Activated CD4-positive, CD25-positive, alpha-beta regulatory T cell (primary cell): ENCODE measurements around the gene ASS1.

Source experiments
- DNase-seq, 4 experiments: peaks; one replicate each; lab custom pipeline; 2025; lab: John Stamatoyannopoulos, UW

ASS1 gene

DNA sequence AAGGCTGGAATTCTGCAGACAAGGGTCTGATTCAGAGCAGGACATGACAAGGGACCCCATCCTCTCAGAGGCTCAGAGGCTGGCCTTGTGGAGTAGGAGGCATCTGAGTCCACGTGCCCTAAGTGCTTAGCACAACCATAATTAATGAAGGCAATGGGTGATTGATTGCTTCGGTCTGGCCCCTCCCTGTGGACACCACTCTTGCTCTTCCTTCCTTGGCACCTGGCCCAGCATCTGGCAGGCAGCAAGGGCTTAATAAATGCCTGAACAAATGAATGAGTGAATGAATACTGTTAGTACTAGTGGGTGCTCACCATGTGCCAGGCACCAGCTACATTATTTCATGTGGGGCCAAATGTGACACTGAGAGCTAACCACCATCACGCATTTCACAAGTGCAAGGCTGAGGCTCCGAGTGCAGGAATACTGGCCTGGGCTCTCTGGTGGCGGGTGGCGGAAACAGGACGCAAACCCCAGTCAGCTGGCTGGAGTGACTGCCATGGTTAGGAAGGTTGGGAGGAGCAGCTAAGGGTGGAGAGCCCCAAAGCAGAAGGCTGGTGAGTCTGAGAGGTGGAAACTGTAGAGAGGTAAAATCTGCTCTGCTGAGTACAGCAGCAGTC, 53.6 kb downstream of the ASS1 start:
- no peak for DNase-seq

DNA sequence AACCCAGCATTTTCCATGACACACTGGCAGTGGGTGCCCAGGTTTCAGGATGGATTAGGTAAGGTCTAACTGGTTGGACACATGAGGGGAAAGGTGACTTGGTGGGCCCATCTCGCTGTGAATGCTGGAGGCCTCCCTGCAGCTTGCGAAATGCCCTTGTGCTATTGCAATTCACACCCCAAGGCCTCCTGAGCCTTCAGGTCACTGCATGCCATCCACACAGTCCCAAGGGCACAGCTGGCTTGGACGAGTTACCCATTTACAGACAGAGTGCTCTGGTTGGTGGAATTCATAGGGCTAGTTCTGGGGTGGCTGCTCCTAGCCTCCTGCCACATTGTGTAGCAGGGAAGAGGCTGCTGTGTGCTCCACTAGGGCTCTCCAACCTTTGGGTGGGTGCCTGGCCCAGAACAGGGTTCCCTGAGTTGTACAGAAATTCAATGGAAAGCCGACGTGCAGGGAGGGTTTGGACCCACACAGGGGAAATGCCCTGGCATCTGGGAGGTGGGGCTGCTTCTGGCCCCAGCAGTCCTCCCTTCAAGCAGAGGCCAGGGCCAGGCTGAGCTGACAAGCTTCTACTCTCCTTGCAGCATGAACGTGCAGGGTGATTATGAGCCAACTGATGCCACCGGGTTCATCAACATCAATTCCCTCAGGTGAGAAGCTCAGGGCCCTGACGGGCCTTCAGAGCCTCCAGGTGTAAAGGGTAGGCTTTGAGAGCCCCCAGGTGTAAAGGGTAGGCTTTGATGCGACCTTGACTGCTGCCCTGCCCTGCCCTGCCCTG, 54.3 kb downstream of the ASS1 start:
- no peak for DNase-seq

GRCh38 chr9:130499804-130500263, 55.1 kb downstream of the ASS1 start:
- DNase-seq = no peak

DNA sequence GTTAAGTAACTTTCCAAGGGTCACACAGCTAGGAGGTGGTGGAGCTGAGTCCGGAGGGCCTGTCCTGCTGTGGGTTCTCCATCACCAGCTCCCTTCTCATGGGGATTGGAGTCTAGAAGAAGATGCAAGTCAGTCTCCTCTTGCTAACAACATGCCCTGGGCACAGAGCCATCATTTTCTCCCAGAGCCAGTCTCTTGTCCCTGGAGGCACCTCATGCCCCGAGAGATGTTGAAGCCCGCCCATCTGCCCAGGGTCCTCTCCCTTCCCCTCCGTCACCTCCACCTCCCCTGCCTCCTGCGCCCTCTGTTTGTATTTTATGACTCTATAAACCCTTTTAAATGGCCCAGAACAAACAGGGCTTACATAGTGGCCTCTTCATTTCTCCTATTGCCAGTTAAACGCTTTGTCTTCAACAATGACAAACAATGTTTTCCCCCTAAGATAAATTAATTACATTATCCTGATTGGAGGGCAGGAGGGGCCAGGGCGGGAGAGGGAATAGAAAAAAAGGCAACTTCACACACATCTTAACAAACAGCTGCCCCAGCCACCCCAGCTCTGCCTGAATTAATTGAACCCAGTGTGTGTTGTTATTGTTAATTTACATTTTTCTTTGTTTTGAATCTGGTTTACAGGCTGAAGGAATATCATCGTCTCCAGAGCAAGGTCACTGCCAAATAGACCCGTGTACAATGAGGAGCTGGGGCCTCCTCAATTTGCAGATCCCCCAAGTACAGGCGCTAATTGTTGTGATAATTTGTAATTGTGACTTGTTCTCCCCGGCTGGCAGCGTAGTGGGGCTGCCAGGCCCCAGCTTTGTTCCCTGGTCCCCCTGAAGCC, 55.8 kb downstream of the ASS1 start:
- DNase-seq = no peak

- no peak for DNase-seq
These were observed 56.9 kb downstream of the ASS1 start for GRCh38 chr9:130501639-130502038.

DNA sequence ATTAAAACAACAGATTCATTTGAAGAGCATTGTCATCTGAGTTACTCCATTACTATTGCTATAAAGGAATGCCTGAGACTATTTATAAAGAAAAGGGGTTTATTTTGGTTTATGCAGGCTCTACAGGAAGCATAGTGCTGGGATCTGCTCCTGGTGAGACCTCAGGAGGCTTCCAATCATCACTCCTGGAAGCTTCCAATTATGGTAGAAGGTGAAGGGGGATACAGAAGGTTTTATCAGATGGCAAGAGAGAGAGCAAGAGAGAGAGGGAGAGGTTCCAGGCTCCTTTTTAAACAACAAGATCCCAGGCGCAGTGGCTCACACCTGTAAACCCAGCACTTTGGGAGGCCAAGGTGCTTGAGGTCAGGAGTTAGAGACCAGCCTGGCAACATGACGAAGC, 63.5 kb downstream of the ASS1 start:
- no peak for DNase-seq

DNA sequence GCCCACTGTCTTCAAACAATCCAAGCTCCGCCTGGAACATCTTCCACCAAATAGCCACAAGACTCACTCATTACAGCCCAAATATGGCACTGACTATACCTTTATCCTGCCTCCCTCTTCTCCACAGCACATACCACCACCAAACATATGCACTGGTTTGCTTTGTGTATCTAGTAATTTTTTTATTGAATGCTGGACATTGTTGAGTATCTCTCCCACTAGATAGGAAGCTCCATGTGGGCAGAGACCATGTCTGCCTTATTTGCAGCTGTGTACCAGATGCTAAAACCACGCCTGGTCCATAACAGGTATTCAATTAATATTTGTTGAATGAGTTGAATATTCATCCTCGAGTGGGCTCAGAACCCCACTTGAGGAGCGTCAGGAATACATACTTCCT, 67.4 kb downstream of the ASS1 start:
- DNase-seq = no peak

- no peak for DNase-seq
These were observed 68.3 kb downstream of the ASS1 start for GRCh38 chr9:130513078-130513477.

- DNase-seq = no peak
These were observed 73.5 kb downstream of the ASS1 start for GRCh38 chr9:130518233-130518632.

- DNase-seq = no peak
These were observed 74.4 kb downstream of the ASS1 start for GRCh38 chr9:130518943-130519799.

DNA sequence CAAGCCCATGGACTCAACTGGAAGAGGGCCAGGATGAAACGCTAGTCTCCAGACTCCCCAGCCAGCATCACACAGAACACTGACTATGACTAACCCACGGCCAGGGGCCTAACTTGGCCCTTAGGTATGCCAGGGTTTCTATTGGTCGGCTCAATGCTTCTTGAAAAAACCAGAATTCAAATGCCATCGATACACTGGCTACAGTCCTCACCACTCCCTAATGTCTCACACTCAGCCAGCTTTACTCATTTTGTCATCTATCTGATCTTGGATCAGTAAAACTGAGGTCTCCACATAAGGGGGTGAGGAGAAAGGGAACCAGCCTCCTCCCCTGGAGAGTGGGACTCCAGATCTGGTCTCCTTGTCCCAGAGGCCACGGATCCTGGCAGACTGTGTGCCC, 75.2 kb downstream of the ASS1 start:
- DNase-seq = no peak

DNA sequence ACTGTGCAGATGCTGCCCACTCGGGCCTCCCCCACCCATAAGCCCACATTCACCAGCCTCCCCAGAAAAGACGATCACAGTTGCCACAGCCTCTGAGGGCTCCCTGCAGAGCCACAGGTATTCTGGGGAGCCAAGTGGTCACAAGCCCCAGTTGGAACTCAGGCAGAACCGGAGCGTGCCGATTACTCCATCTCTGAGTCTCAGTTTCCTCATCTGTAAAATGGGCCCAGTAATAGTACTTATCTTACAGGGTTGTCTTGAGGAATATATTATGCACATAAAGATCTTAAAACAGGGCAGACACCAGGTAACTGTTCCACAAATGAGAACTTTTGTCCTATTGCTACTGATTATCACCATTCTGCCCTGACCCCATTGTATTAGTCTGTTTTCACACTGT, 77.0 kb downstream of the ASS1 start:
- DNase-seq = no peak

GRCh38 chr9:130522233-130522808, 77.6 kb downstream of the ASS1 start:
- no peak for DNase-seq

- DNase-seq = no peak
These were observed 79.2 kb downstream of the ASS1 start for GRCh38 chr9:130523921-130524320.

DNA sequence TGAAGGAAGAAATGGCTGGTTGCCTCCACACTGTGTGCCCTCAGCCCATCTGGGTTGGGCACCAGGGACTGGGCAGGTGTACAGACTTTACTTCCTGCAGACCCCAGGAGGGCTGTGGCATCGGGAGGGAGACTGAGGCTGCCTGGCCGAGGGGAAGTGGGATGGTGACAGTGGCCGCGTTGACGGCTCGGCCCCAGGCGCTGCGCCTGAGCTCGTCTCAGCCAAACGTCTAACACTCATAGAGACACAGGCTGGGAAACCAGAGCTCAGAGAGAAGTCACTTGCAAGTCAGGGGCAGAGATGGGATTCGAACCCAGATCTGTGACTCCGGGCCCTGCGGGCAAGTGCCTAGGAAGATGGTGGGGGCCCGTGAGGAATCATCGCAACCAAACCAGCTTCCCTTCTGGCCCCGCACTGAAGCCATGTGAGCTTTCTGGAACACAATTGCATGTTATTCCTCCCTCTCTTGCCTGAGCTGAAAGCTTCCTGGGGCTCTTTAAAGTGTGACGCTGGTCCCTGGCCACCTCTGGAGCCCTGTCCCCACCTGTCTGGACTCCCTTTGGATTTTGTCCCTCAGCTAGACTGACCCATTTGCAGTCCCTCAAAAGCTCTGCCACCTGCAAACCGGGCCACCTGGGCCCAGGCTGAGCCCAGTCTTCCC, 81.6 kb downstream of the ASS1 start:
- DNase-seq = no peak

DNA sequence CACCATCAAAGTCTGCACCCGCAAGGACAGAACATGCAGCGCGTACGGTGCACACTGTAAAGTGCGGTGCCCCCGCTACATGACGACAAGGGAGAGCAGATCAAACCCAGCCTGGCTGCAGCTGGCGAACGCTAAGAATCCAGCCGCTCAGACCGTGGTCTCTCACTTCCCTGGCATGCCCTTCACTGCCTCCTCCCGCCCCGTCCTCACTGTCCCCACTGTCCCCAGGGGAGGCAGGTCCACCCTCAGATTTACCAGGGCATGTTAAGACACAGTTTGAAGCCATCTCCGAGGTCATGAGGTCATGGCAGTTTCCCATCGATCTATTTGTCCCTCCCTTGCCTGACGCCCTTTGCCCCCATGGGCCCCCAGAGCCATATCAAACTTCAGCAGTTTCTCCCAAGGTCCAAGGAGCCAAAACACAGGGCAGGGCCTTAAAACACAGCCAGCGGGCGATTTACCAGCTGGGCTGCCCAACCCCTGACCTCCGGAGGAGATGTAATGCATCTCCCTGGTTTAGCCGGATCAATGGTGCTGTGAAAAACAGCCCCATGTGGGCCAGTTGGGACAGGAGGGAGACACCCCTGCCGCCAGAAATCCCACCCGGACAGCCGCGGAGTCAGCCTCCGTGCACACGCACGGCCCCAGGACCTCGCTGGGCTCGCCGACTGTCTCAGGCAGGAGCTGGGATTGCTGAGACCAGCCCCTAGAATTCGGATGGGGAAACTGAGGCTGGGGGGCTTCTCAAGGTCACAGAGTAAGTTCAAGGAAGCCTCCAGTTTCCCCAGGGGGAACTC, 82.3 kb downstream of the ASS1 start:
- no peak for DNase-seq

- no peak for DNase-seq
These were observed 83.0 kb downstream of the ASS1 start for GRCh38 chr9:130527651-130528310.

DNA sequence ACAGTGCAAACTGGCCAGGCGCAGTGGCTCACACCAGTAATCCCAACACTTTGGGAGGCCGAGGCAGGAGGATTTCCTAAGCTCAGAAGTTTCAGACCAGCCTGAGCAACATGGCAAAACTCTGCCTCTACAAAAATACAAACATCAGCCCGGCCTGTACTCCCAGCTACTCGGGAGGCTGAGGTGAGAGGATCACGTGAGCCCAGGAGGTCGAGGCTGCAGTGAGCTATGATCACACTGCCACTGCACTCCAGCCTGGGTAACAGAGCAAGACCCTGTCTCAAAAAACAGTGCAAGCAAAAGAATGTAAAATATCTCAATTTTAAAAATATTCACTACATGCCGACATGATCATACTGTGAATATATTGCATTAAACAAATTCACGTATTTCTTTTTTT, 83.9 kb downstream of the ASS1 start:
- no peak for DNase-seq

- DNase-seq = no peak
These were observed 86.2 kb downstream of the ASS1 start for GRCh38 chr9:130530938-130531337.

DNA sequence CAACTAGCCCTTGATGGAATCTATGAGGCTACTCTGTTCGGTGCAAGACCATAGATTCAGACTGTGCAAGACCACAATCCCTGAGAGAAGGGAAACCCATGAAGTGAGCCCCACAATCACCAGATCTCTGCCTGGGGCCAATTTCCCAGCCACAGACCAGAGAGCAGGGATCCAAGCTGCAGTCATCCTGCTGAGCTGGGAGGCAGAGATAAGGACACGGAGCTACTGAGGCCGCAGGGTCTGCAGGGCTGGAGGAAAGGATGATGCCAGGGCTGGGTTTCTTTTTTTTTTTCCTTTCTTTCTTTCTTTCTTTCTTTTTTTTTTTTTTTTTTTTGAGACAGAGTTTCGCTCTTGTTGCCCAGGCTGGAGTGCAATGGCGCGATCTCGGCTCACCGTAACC, 86.9 kb downstream of the ASS1 start:
- no peak for DNase-seq
